HepG2 (cell line): ENCODE data around the gene RDH12. TPM values are rescaled to one million over a fixed set of nuclear protein-coding genes. Genes with fewer than 3 reads are reported as not detected.
A peak's percentile ranks its signal among the peaks of the same experiment; 100 is the strongest.

Experiments used
- ASH2L ChIP-seq: fragments of 300-600, 200-600 bp; sonication (generic); IDR thresholded peaks from 2 replicates; pipeline ENCODE4 v1.7.0; 2017; ENCODE audit warnings: low read depth, mild to moderate bottlenecking, moderate library complexity, mixed read lengths, low read length; ENCODE audit not compliant: insufficient read length
- BCL6 ChIP-seq: IDR thresholded peaks from 2 replicates; pipeline ENCODE4 v1.6.1; 2016; ENCODE audit warnings: missing genetic modification reagents, missing compliant biosample characterization
- BRD4 ChIP-seq: sonication (generic); formaldehyde crosslinking; IDR thresholded peaks from 2 replicates; pipeline ENCODE4 v1.4.0; 2020; ENCODE audit warnings: missing genetic modification reagents
- DRAP1 ChIP-seq: IDR thresholded peaks from 2 replicates; pipeline ENCODE4 v1.6.1; 2016; ENCODE audit warnings: missing genetic modification reagents, missing compliant biosample characterization
- EEA1 ChIP-seq: sonication (generic); formaldehyde crosslinking; IDR thresholded peaks from 2 replicates; pipeline ENCODE4 v1.5.1; 2020; ENCODE audit warnings: mild to moderate bottlenecking, missing genetic modification reagents, borderline replicate concordance
- ELF1 ChIP-seq: sonication (generic); formaldehyde crosslinking; IDR thresholded peaks from 2 replicates; pipeline ENCODE4 v1.4.0; 2020; ENCODE audit warnings: missing genetic modification reagents
- ESRRA ChIP-seq: sonication (generic); formaldehyde crosslinking; IDR thresholded peaks from 2 replicates; pipeline ENCODE4 v1.5.1; 2020; ENCODE audit warnings: mild to moderate bottlenecking, low read depth, missing genetic modification reagents
- FOXA1 ChIP-seq, 2 experiments: fragments of 450-650 bp in 1 of 2; sonication (generic) in 1 of 2; formaldehyde crosslinking in 1 of 2; IDR thresholded peaks; 2 replicates each; pipeline versions ENCODE4 v1.4.0 to v1.6.1; 2016 to 2020; ENCODE audit warnings: missing genetic modification reagents in 1 of 2
- MEF2D ChIP-seq: sonication (generic); formaldehyde crosslinking; IDR thresholded peaks from 2 replicates; pipeline ENCODE4 v1.5.1; 2020; ENCODE audit warnings: mild to moderate bottlenecking, missing genetic modification reagents
- MXD4 ChIP-seq: IDR thresholded peaks from 2 replicates; pipeline ENCODE4 v1.6.1; 2016; ENCODE audit warnings: mild to moderate bottlenecking, missing biosample characterization, missing genetic modification reagents
- PATZ1 ChIP-seq: sonication (generic); formaldehyde crosslinking; IDR thresholded peaks from 2 replicates; pipeline ENCODE4 v1.4.0; 2020; ENCODE audit warnings: missing genetic modification reagents
- POLR2A ChIP-seq, 2 experiments: IDR thresholded peaks; 2 replicates each; pipeline ENCODE4 v1.6.1; 2011; ENCODE audit warnings: low read depth in 2 of 2, low read length in 2 of 2, mild to moderate bottlenecking in 1 of 2, moderate library complexity in 1 of 2; ENCODE audit not compliant: insufficient read depth in 1 of 2
- RXRA ChIP-seq: sonication (generic); formaldehyde crosslinking; IDR thresholded peaks from 2 replicates; pipeline ENCODE4 v1.5.1; 2020; ENCODE audit warnings: missing genetic modification reagents
- RXRB ChIP-seq: IDR thresholded peaks from 2 replicates; pipeline ENCODE4 v1.6.1; 2016; ENCODE audit warnings: borderline replicate concordance, missing genetic modification reagents, missing compliant biosample characterization
- SIN3A ChIP-seq: IDR thresholded peaks from 2 replicates; pipeline ENCODE4 v1.6.1; 2011; ENCODE audit warnings: low read depth, mild to moderate bottlenecking, control low read depth, low read length, borderline replicate concordance
- SMAD3 ChIP-seq: sonication (generic); formaldehyde crosslinking; IDR thresholded peaks from 2 replicates; pipeline ENCODE4 v1.4.0; 2020; ENCODE audit warnings: missing genetic modification reagents
- SP1 ChIP-seq, 2 experiments: fragments of 450-650 bp in 1 of 2; sonication (generic) in 1 of 2; formaldehyde crosslinking in 1 of 2; IDR thresholded peaks; 2 replicates each; pipeline versions ENCODE4 v1.4.0 to v1.6.1; 2016 to 2020; ENCODE audit warnings: missing genetic modification reagents in 1 of 2
- SSRP1 ChIP-seq: IDR thresholded peaks from 2 replicates; pipeline ENCODE4 v1.6.1; 2016; ENCODE audit warnings: control low read depth
- THYN1 ChIP-seq: sonication (generic); formaldehyde crosslinking; IDR thresholded peaks from 2 replicates; pipeline ENCODE4 v1.8.1; 2023; ENCODE audit warnings: low read depth, mild to moderate bottlenecking, moderate library complexity, missing genetic modification reagents, borderline replicate concordance
- XRCC5 ChIP-seq: fragments of 200-400 bp; formaldehyde crosslinking; optimal IDR thresholded peaks from 2 replicates; pipeline ENCODE3; 2017; ENCODE audit warnings: mild to moderate bottlenecking, low read length
- ZKSCAN1 ChIP-seq: fragments of 150-350 bp; IDR thresholded peaks from 2 replicates; pipeline ENCODE4 v1.6.1; 2014; ENCODE audit warnings: low read length
- ZNF143 ChIP-seq: sonication (generic); formaldehyde crosslinking; IDR thresholded peaks from 2 replicates; pipeline ENCODE4 v1.4.0; 2020; ENCODE audit warnings: missing genetic modification reagents
- ZNF17 ChIP-seq: sonication (generic); formaldehyde crosslinking; IDR thresholded peaks from 2 replicates; pipeline ENCODE4 v1.5.0; 2020; ENCODE audit warnings: mild to moderate bottlenecking, missing genetic modification reagents
- ZNF205 ChIP-seq: IDR thresholded peaks from 2 replicates; pipeline ENCODE4 v1.6.1; 2018; ENCODE audit warnings: missing biosample characterization, missing genetic modification reagents
- ZNF230 ChIP-seq: sonication (generic); formaldehyde crosslinking; IDR thresholded peaks from 2 replicates; pipeline ENCODE4 v1.4.0; 2020; ENCODE audit warnings: mild to moderate bottlenecking, missing genetic modification reagents
- ZNF451 ChIP-seq: sonication (generic); formaldehyde crosslinking; IDR thresholded peaks from 2 replicates; pipeline ENCODE4 v1.5.0; 2020; ENCODE audit warnings: mild to moderate bottlenecking, missing genetic modification reagents
- ZNF572 ChIP-seq: sonication (generic); formaldehyde crosslinking; IDR thresholded peaks from 2 replicates; pipeline ENCODE4 v1.5.1; 2020; ENCODE audit warnings: mild to moderate bottlenecking, missing genetic modification reagents
- ZNF747 ChIP-seq: sonication (generic); formaldehyde crosslinking; IDR thresholded peaks from 2 replicates; pipeline ENCODE4 v1.8.1; 2023; ENCODE audit warnings: missing genetic modification reagents, mild to moderate bottlenecking, borderline replicate concordance
- polyA plus RNA-seq, 8 experiments: library from polyadenylated mRNA; depleted of rRNA in 3 of 8; stranded (reverse) in 7 of 8; unstranded in 1 of 8; fragments of >200 nt; fragmentation: Illumina TruSeq in 4 of 8; extraction: Trizol in 4 of 8; gene quantifications; 2 replicates each; pipeline versions ENCODE4 v1.2.1 to v1.2.3, GENCODE V29; 2011 to 2016; ENCODE audit warnings: low read depth in 4 of 8, missing spikeins in 1 of 8, mixed read lengths in 1 of 8; ENCODE audit not compliant: insufficient read depth in 1 of 8
- total RNA-seq, 5 experiments: library from RNA; depleted of rRNA; stranded (reverse); fragments of >200 nt; fragmentation: Illumina TruSeq; extraction: Trizol; gene quantifications; 2 replicates each; pipeline ENCODE4 v1.2.3, GENCODE V29; 2016; ENCODE audit warnings: low read depth in 1 of 5
- TF ChIP-seq, protein P1 (sequence below): sonication (generic); formaldehyde crosslinking; IDR thresholded peaks from 2 replicates; pipeline ENCODE4 v1.4.0; 2020; ENCODE audit warnings: low read depth, mild to moderate bottlenecking, missing genetic modification reagents

RDH12 gene
- total and polyA plus RNA-seq, 2 of the 13 experiments (the other 11 are each of a cell fraction or from before 2014, with no cell fraction given), result 1.6 to 2.1 TPM

DNA sequence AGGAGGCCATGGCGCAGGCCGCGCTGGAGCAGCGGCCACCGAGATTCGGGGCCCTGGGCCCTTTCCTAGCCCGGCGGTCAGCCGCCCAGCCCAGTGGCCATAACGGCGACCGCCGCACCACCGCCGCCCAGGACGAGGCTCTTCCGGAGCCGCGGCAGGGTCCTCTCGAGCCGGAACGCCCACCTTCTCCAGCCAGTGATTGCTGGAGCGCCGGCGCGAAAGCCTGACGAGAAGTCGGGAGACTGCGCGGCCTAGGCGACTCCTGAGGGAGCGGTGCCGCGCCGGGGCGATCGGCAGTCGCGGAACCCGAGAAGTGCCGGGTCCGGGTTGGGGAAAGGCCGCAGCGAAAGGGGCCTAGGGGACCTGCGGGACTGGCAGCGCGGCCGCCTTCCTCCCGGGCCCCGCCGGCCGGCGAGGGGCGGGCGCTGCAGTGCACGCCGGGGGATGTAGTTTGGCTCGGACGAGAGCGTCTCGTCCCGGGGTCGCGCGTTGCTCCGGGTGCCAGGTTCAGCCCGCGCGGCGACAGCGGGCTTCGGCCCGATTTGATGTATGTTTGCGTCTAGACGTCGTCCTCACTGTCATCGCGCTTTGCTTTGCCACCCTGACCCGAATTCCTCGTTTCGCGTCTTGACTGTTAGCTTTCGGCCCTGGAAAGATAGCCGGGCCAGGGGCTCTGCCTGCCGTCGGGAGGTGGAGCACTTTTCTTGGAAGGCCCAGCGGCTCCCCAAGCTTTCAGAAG is 27.0 kb upstream of the RDH12 start, which contains the start of gene VTI1B (continued):
- TF ChIP-seq THYN1 (CRISPR knock-in tag), result no peak
- no peak; the same call in 1 of the 2 replicates for TF ChIP-seq PATZ1 (CRISPR knock-in tag)
- TF ChIP-seq EEA1 (CRISPR knock-in tag), result no peak
- peak; percentile 57 to 73 for TF ChIP-seq POLR2A (IDR thresholded peaks at IDR 0.05; ENCODE audit: insufficient read depth in 1 of 2, low read depth in 2 of 2, low read length in 2 of 2)
- TF ChIP-seq BRD4 (CRISPR knock-in tag), result peak; percentile 18; the same call in 1 of the 2 replicates
- TF ChIP-seq SIN3A, result peak; percentile 71; the same call in 1 of the 2 replicates
- TF ChIP-seq DRAP1 (CRISPR knock-in tag), result no peak; the same call in none of the 2 replicates
- TF ChIP-seq, protein P1, sequence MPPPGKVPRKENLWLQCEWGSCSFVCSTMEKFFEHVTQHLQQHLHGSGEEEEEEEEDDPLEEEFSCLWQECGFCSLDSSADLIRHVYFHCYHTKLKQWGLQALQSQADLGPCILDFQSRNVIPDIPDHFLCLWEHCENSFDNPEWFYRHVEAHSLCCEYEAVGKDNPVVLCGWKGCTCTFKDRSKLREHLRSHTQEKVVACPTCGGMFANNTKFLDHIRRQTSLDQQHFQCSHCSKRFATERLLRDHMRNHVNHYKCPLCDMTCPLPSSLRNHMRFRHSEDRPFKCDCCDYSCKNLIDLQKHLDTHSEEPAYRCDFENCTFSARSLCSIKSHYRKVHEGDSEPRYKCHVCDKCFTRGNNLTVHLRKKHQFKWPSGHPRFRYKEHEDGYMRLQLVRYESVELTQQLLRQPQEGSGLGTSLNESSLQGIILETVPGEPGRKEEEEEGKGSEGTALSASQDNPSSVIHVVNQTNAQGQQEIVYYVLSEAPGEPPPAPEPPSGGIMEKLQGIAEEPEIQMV (CRISPR knock-in tag), result peak; percentile 50; the same call in 1 of the 2 replicates
- peak; percentile 98 for TF ChIP-seq ZNF143 (CRISPR knock-in tag)
- TF ChIP-seq ZNF451, result no peak; the same call in 1 of the 2 replicates
- TF ChIP-seq ZNF230, result peak; percentile 61; the same call in 1 of the 2 replicates
- peak; percentile 76 for TF ChIP-seq ELF1 (CRISPR knock-in tag)
- no peak for TF ChIP-seq SP1 (IDR thresholded peaks at IDR 0.05)
- peak; percentile 98 for TF ChIP-seq SP1 (CRISPR knock-in tag; IDR thresholded peaks at IDR 0.05)
- peak; percentile 38 for TF ChIP-seq MXD4
- 0 out of 2 replicates have a peak, but pooled peaks have one; percentile 13 for TF ChIP-seq ZNF205 (CRISPR knock-in tag)
- peak; percentile 16; the same call in 1 of the 2 replicates for TF ChIP-seq RXRA (CRISPR knock-in tag)
- TF ChIP-seq FOXA1 (IDR thresholded peaks at IDR 0.05), result no peak
- no peak for TF ChIP-seq FOXA1 (CRISPR knock-in tag; IDR thresholded peaks at IDR 0.05)
- TF ChIP-seq ESRRA (CRISPR knock-in tag), result no peak
- peak; percentile 21; the same call in 1 of the 2 replicates for TF ChIP-seq SSRP1 (CRISPR knock-in tag)
- TF ChIP-seq ZNF572 (CRISPR knock-in tag), result 0 out of 2 replicates have a peak, but pooled peaks have one; percentile 23
- no peak for TF ChIP-seq MEF2D (CRISPR knock-in tag)
- no peak for TF ChIP-seq SMAD3 (CRISPR knock-in tag)
- no peak for TF ChIP-seq ZNF17
- TF ChIP-seq RXRB, result peak; percentile 13; the same call in 1 of the 2 replicates
- TF ChIP-seq ASH2L, result peak; percentile 95
- TF ChIP-seq ZNF747, result peak; percentile 56; the same call in 1 of the 2 replicates
- no peak for TF ChIP-seq ZKSCAN1
- TF ChIP-seq BCL6 (CRISPR knock-in tag), result no peak; the same call in 1 of the 2 replicates
- TF ChIP-seq XRCC5, result peak; percentile 48
